GM21529 (cell line): ENCODE data around the gene SMYD2.
"Not testable (repeated sequence)": the region's sequence is repeated elsewhere in the genome, so short reads cannot be mapped to it uniquely, and the experiment has no call there.

Experiments
- ATAC-seq: cut with Tn5 transposase; IDR thresholded peaks from one replicate; pipeline ENCODE4 v1.9.1; 2021; ENCODE audit not compliant: unreplicated experiment

SMYD2 gene

GRCh38 chr1:214271174-214271858 lies 9.6 kb upstream of the SMYD2 start:
- no peak for ATAC-seq

- ATAC-seq = no peak
These were observed 8.8 kb upstream of the SMYD2 start for GRCh38 chr1:214271995-214272731.

- no peak for ATAC-seq
These were observed 7.9 kb upstream of the SMYD2 start for GRCh38 chr1:214272964-214273533.

- not testable (repeated sequence) for ATAC-seq
These were observed 5.3 kb upstream of the SMYD2 start for GRCh38 chr1:214275700-214276099.

GRCh38 chr1:214276786-214277185 lies 4.2 kb upstream of the SMYD2 start:
- ATAC-seq = no peak

GRCh38 chr1:214277704-214278635 lies 3.0 kb upstream of the SMYD2 start:
- ATAC-seq = no peak

GRCh38 chr1:214280386-214281020 lies 456 bp upstream of the SMYD2 start:
- ATAC-seq = peak; percentile 58

- ATAC-seq = peak; percentile 2
These were observed 1.0 kb downstream of the SMYD2 start for GRCh38 chr1:214281720-214282629.

GRCh38 chr1:214282630-214283242 lies 1.8 kb downstream of the SMYD2 start:
- no peak for ATAC-seq

- no peak for ATAC-seq
These were observed 4.9 kb downstream of the SMYD2 start for GRCh38 chr1:214285610-214286440.

GRCh38 chr1:214287884-214288283 lies 6.9 kb downstream of the SMYD2 start:
- ATAC-seq = no peak

- ATAC-seq = no peak
These were observed 8.8 kb downstream of the SMYD2 start for GRCh38 chr1:214289574-214290272.

GRCh38 chr1:214290424-214291037 lies 9.6 kb downstream of the SMYD2 start:
- no peak for ATAC-seq

- no peak for ATAC-seq
These were observed 11.4 kb downstream of the SMYD2 start for GRCh38 chr1:214292322-214292721.

- ATAC-seq = no peak
These were observed 15.0 kb downstream of the SMYD2 start for GRCh38 chr1:214295934-214296333.

- ATAC-seq = no peak
These were observed 16.1 kb downstream of the SMYD2 start for GRCh38 chr1:214296860-214297745.
